T-helper 17 cell (primary cell): ENCODE measurements around the gene WIZ. TPM values are rescaled to one million over a fixed set of nuclear protein-coding genes. Genes with fewer than 3 reads are reported as not detected.
A peak's percentile ranks its signal among the peaks of the same experiment; 100 is the strongest.
"Not testable (repeated sequence)": the region's sequence is repeated elsewhere in the genome, so short reads cannot be mapped to it uniquely, and the experiment has no call there.

Experiments used
- ATAC-seq: fragments of 150-1000 bp; cut with Tn5 transposase; 2 replicates; pipeline ENCODE4 v1.10.0; 2021; ENCODE audit warnings: mild to moderate bottlenecking, moderate library complexity
- DNase-seq, 3 donors: peaks; one replicate each; pipeline versions ENCODE4 v3.0.0 to v3.0.0-alpha.2; 2020 to 2021
- H3K9me3 ChIP-seq: one replicate; pipeline ENCODE4 v1.7.0; 2013; ENCODE audit warnings: low read length, mild to moderate bottlenecking; ENCODE audit not compliant: control insufficient read depth, poor library complexity, severe bottlenecking
- H3K27ac Mint-ChIP-seq: one replicate; pipeline ENCODE4 v1.8.0; 2022; ENCODE audit warnings: mild to moderate bottlenecking, moderate library complexity, mixed read lengths
- H3K27me3 Mint-ChIP-seq: one replicate; pipeline ENCODE4 v1.8.0; 2022; ENCODE audit warnings: mixed read lengths
- H3K36me3 Mint-ChIP-seq: one replicate; pipeline ENCODE4 v1.8.0; 2022; ENCODE audit warnings: low read depth, mixed read lengths
- H3K4me1 Mint-ChIP-seq: one replicate; pipeline ENCODE4 v1.8.0; 2022; ENCODE audit warnings: mild to moderate bottlenecking, mixed read lengths
- H3K4me3 Mint-ChIP-seq: one replicate; pipeline ENCODE4 v1.8.0; 2022; ENCODE audit warnings: mild to moderate bottlenecking, moderate library complexity, mixed read lengths
- total RNA-seq, 4 donors: library from RNA in 2 of 4; stranded (reverse) in 2 of 4; gene quantifications; one replicate each; pipeline ENCODE4 v1.2.3 and lab custom pipeline; 2022 to 2026

Gene WIZ
- total RNA-seq, 2 donors from 2014 or later: 17.1 to 19.2 TPM

DNA sequence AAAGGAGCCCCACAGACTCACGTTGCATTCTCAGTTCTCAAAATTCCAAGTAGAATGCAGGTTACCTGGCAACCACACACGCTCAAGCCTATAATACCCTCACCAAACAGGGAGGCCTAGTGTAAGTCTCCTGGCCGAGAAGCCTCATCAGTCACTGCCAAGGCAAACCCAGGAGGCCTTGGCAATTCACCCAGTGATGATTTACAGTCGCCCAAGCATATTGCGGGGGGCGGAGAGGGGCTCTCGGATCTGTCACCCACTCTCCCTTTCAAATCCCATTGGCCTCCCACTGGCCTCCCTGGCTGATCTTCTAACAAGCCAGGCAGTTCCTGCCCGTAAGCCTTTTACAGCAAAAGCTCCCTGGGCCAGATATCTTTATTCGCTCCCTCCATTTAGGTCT lies 32.1 kb downstream of the WIZ start:
- H3K4me3 Mint-ChIP-seq: peak overlapping the region; percentile 100
- H3K27me3 Mint-ChIP-seq: no peaks in the 10 kb centered on the region
- no peaks in the 10 kb centered on the region for H3K36me3 Mint-ChIP-seq
- no peak for DNase-seq
- H3K27ac Mint-ChIP-seq: peak overlapping the region; percentile 93
- peaks cover 40% of the 10 kb centered on the region for H3K4me1 Mint-ChIP-seq
- H3K9me3 ChIP-seq: no peaks in the 10 kb centered on the region
- no peak for ATAC-seq

DNA sequence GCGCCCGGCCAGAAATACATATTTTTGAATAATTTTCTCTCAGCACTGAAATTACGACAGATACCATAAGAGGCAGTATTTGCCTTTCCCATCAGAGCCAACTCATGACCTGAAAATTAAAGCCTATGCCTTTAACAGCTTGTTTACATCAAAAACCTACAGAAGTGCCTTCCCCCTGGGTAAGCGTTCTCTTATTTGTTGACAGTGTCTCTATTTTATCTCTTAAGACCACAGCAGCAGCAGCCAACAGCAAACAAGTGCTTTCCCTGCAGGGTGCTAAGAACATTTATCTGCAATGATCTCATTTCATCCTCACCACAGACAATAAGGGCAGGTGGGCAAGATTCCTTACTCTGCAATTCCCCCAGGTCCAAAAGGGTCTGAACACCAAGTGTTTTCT lies 36.9 kb downstream of the WIZ start:
- ATAC-seq (no peak), DNase-seq (no peak)
- no peaks in the 10 kb centered on the region for H3K36me3 Mint-ChIP-seq
- H3K27ac Mint-ChIP-seq: peak overlapping the region; percentile 11
- no peak overlapping the region for H3K4me3 Mint-ChIP-seq
- no peaks in the 10 kb centered on the region for H3K9me3 ChIP-seq
- no peaks in the 10 kb centered on the region for H3K27me3 Mint-ChIP-seq
- peaks cover 30% of the 10 kb centered on the region for H3K4me1 Mint-ChIP-seq

DNA sequence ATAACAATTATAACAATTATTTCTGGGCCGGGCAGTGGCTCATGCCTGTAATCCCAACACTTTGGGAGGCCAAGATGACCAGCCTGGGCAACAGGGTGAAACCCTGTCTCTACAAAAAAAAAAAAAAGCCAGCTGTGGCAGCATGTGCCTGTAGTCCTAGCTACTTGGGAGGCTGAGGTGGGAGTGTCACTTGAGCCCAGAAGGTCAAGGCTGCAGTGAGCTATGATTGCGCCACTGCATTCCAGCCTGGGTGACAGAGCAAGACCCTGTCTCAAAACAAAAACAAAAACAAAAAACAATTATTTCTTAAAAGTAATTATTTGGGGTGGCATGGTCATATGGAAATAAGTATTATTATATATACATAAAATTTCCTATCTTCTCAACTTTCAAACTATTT lies 38.4 kb downstream of the WIZ start:
- not testable (repeated sequence) for H3K27me3 Mint-ChIP-seq, H3K4me3 Mint-ChIP-seq, H3K27ac Mint-ChIP-seq, H3K36me3 Mint-ChIP-seq, H3K9me3 ChIP-seq, DNase-seq, ATAC-seq
- H3K4me1 Mint-ChIP-seq: peaks cover 20% of the 10 kb centered on the region

DNA sequence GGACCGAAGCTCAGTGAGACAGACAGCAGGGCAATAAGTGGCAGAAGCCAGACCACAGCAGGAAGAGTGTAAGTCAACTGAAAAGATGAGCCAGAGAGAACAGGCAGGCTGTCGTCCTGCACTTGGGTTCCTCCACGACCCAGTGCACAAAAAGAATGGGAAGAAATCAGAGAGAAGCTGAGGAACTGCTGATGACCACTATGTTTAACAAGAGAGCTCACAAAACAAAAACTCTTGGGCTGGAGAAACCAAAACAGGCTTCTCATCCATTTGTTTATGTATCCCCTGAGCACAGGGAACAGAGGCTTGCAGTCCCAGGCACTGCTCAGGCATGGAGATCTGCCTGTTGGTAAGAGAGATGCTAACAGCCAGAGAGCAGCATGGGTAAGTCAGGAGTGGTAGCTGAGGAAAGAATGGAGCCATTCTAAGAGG lies 45.0 kb downstream of the WIZ start:
- H3K4me3 Mint-ChIP-seq: peak overlapping the region; percentile 63

DNA sequence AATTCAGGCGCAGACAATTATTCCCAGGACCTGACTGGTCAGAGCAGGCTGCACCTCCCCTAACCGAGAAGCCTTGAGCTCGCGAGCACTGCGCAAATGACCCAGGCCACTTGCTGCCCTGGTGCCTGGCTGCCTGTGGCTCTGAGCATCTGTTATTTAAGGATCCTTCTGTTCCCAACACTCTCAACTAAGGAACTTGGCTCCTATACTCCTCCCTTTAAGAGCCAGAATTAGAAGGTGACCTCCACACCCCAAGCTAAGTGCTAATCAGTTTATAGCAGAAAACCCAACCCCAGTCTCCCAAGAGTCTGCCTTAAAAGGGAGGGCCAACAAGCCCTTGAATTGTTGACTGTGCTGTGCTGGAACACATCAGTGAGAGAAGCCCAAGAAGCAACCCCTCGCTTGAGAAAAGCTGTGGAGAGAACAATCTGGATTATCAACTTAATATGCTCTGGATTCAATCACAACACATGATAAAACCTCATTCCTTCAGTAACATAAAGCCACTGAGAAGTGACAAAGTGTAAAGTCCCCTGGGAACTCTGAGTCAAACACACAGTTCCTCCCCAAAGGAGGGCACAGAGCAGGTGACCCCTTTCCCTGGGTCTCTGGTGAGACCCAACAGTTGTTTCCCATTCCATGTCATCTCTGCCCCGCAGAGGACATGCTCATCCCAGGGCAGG lies 45.5 kb downstream of the WIZ start:
- no peaks in the 10 kb centered on the region for H3K9me3 ChIP-seq
- ATAC-seq (no peak), DNase-seq (no peak)
- H3K36me3 Mint-ChIP-seq: peaks cover 2% of the 10 kb centered on the region
- H3K27ac Mint-ChIP-seq: peak overlapping the region; percentile 83
- peaks cover 20% of the 10 kb centered on the region for H3K4me1 Mint-ChIP-seq
- no peaks in the 10 kb centered on the region for H3K27me3 Mint-ChIP-seq
- peak overlapping the region; percentile 63 for H3K4me3 Mint-ChIP-seq

More for the DNA sequence above, 45.0 kb downstream of the WIZ start:
- Mint-ChIP-seq H3K4me1 (peaks cover 20% of the 10 kb centered on the region), H3K27me3 (no peaks in the 10 kb centered on the region), H3K27ac (peak overlapping the region; percentile 83), H3K36me3 (peaks cover 2% of the 10 kb centered on the region)
- DNase-seq: no peak
- H3K9me3 ChIP-seq: no peaks in the 10 kb centered on the region
- ATAC-seq: no peak

DNA sequence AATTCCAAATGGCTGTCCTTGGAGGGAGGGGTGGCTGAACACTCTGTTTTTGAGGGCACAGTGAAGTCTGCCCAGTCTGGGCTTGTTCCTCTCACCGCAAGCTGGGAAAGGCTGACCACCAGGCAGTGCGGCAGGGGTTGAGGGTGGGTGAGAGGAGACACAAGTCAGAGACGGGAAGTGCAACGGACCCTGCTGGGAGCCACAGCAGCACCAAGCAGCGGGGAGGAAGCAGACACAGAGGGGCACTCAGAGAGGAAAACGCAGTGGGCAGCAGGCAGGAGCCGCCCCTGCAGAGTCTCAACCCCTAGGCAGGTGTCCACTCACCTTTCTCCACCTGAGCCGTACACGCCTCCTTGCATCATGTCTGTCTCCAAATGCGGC lies 46.6 kb downstream of the WIZ start:
- no peak overlapping the region for H3K4me3 Mint-ChIP-seq
- H3K27ac Mint-ChIP-seq: no peak overlapping the region
- no peaks in the 10 kb centered on the region for H3K27me3 Mint-ChIP-seq
- H3K4me1 Mint-ChIP-seq: peaks cover 20% of the 10 kb centered on the region
- H3K9me3 ChIP-seq: no peaks in the 10 kb centered on the region
- ATAC-seq (no peak), DNase-seq (no peak)
- H3K36me3 Mint-ChIP-seq: peaks cover 2% of the 10 kb centered on the region

DNA sequence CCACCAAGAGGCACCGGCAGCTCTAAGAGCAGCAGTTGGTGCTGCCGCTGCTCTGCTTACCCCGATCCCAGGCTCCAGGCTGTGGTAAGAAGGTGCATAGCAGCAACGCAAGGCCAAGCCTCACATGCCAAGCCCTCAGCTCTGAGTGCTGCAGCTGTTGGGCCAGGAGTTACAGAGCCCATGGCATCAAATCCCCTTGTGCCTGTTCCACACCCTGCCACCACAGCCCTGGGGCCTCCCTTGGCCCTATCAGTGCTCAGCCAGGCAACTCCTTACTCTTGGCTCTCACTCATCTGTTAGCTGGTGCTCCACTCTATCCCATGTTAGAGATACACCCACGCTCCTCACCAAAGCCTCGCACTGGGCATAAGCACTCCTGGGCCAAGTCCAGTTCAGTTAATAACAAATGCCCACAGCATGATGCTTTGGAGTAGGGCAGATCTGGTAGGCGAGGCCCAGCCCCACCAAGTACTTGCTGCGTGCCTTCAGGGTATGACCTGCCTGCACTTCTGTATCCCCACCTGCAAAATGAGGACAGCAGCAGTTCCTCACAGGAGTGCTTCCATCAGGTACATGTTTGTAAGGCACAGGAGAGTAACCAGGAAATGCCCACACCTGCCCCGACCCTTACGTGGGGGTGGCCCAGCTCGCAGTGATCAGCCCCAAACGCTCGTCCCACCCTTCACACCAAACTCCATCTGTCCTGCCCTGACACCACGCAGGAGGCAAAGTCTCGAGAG lies 47.2 kb downstream of the WIZ start:
- Mint-ChIP-seq H3K4me3 (no peak overlapping the region), H3K4me1 (peaks cover 17% of the 10 kb centered on the region), H3K27ac (no peak overlapping the region), H3K36me3 (peaks cover 2% of the 10 kb centered on the region), H3K27me3 (no peaks in the 10 kb centered on the region)
- H3K9me3 ChIP-seq: no peaks in the 10 kb centered on the region
- ATAC-seq (no peak), DNase-seq (no peak)

DNA sequence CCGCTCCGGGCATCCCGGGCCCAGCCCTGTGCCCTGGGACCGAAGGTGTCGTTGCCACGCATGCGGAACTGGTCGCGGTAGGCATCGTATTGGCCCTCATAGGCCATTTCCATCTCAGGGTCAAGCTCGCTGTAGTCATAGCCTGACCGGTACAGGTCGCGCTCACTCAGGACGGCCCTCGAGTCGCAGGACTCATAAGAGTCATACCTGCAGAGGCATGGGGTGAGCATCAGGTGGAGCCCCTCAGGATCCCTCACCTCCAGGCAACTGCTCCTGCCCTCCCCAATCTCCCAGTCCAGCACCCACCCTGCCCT lies 48.4 kb downstream of the WIZ start:
- Mint-ChIP-seq H3K4me1 (peaks cover 22% of the 10 kb centered on the region), H3K27me3 (no peaks in the 10 kb centered on the region), H3K4me3 (no peak overlapping the region), H3K36me3 (peaks cover 4% of the 10 kb centered on the region), H3K27ac (no peak overlapping the region)
- no peak for DNase-seq
- ATAC-seq: no peak
- no peaks in the 10 kb centered on the region for H3K9me3 ChIP-seq

DNA sequence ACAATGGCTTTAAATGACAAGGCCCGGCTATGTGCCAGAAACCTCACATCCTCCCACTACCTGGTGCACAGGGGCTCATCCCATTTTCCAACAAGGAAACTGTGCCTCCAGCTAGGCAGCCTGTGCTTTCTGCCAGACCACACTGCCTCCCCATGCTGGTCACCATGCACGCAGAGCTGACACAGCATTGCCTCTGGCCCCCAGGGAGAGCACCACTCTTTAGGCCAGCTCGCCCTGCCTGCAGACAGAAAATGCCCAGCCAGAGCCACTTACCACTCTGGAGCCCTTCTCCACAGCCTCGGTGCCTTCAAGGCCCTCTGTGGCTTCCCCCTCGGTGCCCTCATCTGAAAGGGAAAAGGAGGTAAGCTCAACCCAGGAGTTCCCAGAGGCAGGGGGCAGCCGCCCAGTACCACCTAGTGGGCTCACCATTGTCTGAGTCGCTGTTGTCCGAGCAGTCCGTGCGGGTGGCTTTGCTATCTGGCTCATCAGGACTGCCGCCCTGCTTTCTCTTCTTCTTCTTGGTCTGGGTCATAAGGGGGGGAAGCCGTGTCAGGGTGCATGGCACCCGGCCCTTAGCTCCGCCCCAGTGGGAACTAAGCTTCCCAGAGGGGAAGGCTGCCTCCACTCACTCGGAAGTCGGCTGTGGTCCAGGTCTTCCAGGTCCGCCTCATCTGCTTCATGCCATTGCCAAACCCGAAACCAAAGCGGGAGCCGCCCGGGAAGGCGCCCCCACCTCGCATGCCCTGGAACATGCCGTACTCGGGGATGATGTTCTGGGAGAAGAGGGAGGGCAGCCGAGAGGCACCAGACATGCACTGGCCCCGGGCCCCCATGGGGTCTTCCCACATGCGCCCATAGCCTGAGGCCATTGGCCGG lies 49.0 kb downstream of the WIZ start:
- no peak for ATAC-seq
- no peaks in the 10 kb centered on the region for H3K9me3 ChIP-seq
- Mint-ChIP-seq H3K27me3 (no peaks in the 10 kb centered on the region), H3K27ac (no peak overlapping the region), H3K4me3 (no peak overlapping the region), H3K4me1 (peaks cover 21% of the 10 kb centered on the region), H3K36me3 (peaks cover 7% of the 10 kb centered on the region)
- DNase-seq: no peak

DNA sequence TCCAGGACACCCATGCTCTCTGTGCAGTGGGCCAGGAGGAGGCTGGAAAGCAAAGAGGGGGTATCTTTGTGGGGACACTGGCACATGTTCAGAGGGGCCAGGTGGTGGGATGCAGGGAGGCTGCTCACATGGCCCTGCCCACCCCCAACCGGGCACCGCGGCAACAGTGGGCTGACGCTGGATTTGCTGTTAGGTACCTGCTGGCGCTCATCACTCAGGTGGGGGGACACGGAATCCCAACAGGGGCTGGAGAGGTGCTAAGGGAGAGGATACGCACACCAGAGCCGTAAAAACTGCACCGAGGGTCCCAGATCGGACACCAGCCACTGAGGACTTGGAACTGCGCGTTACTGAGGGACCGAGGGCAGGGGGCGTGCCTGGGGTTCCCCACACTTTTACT lies 50.1 kb downstream of the WIZ start:
- H3K36me3 Mint-ChIP-seq: peaks cover 6% of the 10 kb centered on the region
- H3K4me1 Mint-ChIP-seq: peaks cover 16% of the 10 kb centered on the region
- H3K27me3 Mint-ChIP-seq: no peaks in the 10 kb centered on the region
- DNase-seq (no peak), ATAC-seq (no peak)
- H3K27ac Mint-ChIP-seq: peak overlapping the region; percentile 9
- H3K4me3 Mint-ChIP-seq: no peak overlapping the region
- no peaks in the 10 kb centered on the region for H3K9me3 ChIP-seq

DNA sequence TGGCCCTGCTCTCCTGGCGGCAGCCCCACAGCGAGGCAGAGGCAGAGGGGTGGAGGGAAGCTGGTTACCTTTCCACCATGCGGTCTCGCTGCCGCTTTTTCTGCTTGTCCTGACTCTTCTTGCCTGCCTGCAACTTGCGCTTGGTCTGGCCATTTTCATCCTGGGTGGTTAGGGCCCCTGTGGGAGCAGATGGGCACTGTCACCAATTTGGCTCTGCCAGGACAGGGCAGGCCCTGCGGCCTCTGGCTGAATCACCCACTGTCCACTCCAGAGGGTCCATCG lies 50.6 kb downstream of the WIZ start:
- peaks cover 13% of the 10 kb centered on the region for H3K4me1 Mint-ChIP-seq
- DNase-seq (no peak), ATAC-seq (no peak)
- H3K9me3 ChIP-seq: no peaks in the 10 kb centered on the region
- no peak overlapping the region for H3K4me3 Mint-ChIP-seq
- H3K36me3 Mint-ChIP-seq: peaks cover 5% of the 10 kb centered on the region
- no peak overlapping the region for H3K27ac Mint-ChIP-seq
- H3K27me3 Mint-ChIP-seq: no peaks in the 10 kb centered on the region

DNA sequence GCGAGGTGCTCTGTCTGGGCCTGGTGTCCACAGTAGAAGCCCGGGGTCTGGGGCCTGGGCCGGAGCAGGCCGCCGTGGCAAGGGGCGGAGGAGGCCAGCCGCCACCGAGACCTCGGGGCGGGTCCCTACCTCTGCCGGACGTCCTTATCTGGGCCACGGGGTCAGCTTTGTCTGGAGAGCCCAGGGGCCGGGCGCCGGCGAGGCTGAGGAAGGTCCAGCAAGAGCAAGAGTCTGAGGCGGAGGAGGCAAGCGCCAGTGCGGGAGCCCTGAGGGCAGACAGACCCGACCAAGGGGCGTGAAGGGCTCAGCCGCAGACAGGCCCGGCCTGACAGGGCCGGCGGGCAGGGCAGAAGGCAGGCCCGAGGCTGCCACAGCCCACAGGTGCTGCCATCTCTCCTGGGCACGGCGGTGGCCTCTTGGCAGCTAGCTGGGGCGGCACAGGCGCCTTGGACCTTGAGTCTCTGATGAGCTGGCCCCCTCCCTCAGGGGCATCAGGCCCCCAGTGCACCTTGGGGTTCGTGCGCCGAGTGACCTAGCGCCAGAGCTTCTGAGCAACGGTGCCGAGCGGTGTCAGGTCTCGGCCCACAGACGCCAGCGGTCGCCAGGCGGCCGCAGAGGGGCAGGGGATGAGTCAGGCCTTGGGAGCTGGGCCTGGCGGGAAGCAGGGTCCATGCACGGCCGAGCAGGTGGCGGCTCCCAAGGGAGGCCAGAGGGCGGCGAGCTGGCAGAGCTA lies 51.1 kb downstream of the WIZ start:
- Mint-ChIP-seq H3K27ac (no peak overlapping the region), H3K36me3 (peaks cover 8% of the 10 kb centered on the region), H3K27me3 (no peaks in the 10 kb centered on the region), H3K4me3 (no peak overlapping the region), H3K4me1 (peaks cover 14% of the 10 kb centered on the region)
- DNase-seq (no peak), ATAC-seq (no peak)
- H3K9me3 ChIP-seq: no peaks in the 10 kb centered on the region

DNA sequence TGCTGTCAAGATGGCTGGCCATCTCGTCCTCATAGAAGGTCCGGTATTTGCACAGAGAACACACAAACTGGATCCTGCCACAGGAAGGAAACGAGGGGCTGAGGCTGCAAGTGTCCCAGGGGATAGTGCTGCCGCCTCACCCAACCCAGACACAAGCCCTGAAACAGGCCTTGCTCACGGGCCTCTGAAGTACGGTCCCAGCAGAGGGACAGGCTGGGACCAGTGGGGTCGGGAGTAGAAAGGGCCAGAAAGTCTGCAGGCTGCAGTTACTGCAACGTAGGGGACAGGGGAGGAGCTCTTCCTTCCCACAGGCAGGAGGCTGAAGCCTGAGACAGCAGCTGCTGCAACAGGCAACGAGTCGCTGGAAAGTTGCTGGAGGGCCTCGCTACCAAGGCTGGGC lies 52.0 kb downstream of the WIZ start:
- H3K4me1 Mint-ChIP-seq: peaks cover 14% of the 10 kb centered on the region
- no peak overlapping the region for H3K4me3 Mint-ChIP-seq
- H3K27me3 Mint-ChIP-seq: no peaks in the 10 kb centered on the region
- H3K9me3 ChIP-seq: no peaks in the 10 kb centered on the region
- DNase-seq: no peak
- no peak for ATAC-seq
- peaks cover 8% of the 10 kb centered on the region for H3K36me3 Mint-ChIP-seq
- no peak overlapping the region for H3K27ac Mint-ChIP-seq
